GM12865 (cell line): ENCODE results near the gene SELENOM.

Source experiments
- DNase-seq: peaks from one replicate; pipeline ENCODE4 v3.0.0; 2010; ENCODE audit warnings: low read depth
- H3K4me3 ChIP-seq: 2 replicates; pipeline ENCODE4 v1.5.1; 2011; ENCODE audit warnings: mild to moderate bottlenecking, low read depth, low read length, control low read depth
- CTCF ChIP-seq: IDR thresholded peaks from 2 replicates; pipeline ENCODE4 v1.5.1; 2011; ENCODE audit warnings: low read length, control low read depth, low read depth, inconsistent platforms; ENCODE audit not compliant: insufficient read depth; ENCODE audit errors: missing control alignments

SELENOM gene

GRCh38 chr22:31148953-31149627, 41.7 kb upstream of the SELENOM start:
- peak; percentile 88 for TF ChIP-seq CTCF
- H3K4me3 ChIP-seq, result no peak overlapping the region
- peak; percentile 52 for DNase-seq

GRCh38 chr22:31148488-31148887, 41.1 kb upstream of the SELENOM start:
- TF ChIP-seq CTCF, result no peak
- H3K4me3 ChIP-seq, result no peak overlapping the region
- DNase-seq, result no peak

GRCh38 chr22:31144223-31144622, 36.9 kb upstream of the SELENOM start:
- DNase-seq, result no peak
- TF ChIP-seq CTCF, result no peak
- H3K4me3 ChIP-seq, result no peak overlapping the region

- no peak overlapping the region for H3K4me3 ChIP-seq
- TF ChIP-seq CTCF, result no peak
- no peak for DNase-seq
Observed at GRCh38 chr22:31143537-31143936, 36.2 kb upstream of the SELENOM start.

- TF ChIP-seq CTCF, result no peak
- H3K4me3 ChIP-seq, result no peak overlapping the region
- no peak for DNase-seq
Observed at GRCh38 chr22:31143038-31143437, 35.7 kb upstream of the SELENOM start.

GRCh38 chr22:31142285-31142684, 34.9 kb upstream of the SELENOM start:
- DNase-seq, result no peak
- no peak for TF ChIP-seq CTCF
- no peak overlapping the region for H3K4me3 ChIP-seq

- TF ChIP-seq CTCF, result no peak
- DNase-seq, result no peak
- H3K4me3 ChIP-seq, result no peak overlapping the region
Observed at GRCh38 chr22:31141551-31141950, 34.2 kb upstream of the SELENOM start.
